PC-9 (cell line): ENCODE data around the gene ANGPTL7. TPM values are rescaled to one million over a fixed set of nuclear protein-coding genes. Genes with fewer than 3 reads are reported as not detected.

Experiments used
- BruUV-seq: library from RNA; stranded (reverse); fragments of 400-500 nt; replicated peaks from 2 replicates; lab custom pipeline; 2021; lab: Mats Ljungman, UMichigan
- CTCF ChIA-PET: fragments of 300-600 bp; sonication (Branson Sonifier 250); formaldehyde crosslinking; loops from one replicate; lab custom pipeline; 2022; ENCODE audit warnings: antibody characterized with exemption; lab: Charles Lee
- POLR2A ChIA-PET: fragments of 300-600 bp; sonication (Branson Sonifier 250); formaldehyde crosslinking; loops from one replicate; lab custom pipeline; 2022; ENCODE audit warnings: antibody characterized with exemption; ENCODE audit not compliant: unreplicated experiment; lab: Charles Lee
- DNase-seq, 2 experiments: peaks; one replicate each; pipeline versions ENCODE4 v3.0.0 to v3.0.0-alpha.2; 2015 to 2022; ENCODE audit warnings: mixed read lengths in 1 of 2
- H2AFZ ChIP-seq: fragments of 200-600 bp; sonication (generic); 2 replicates; pipeline ENCODE4 v1.8.1; 2017; ENCODE audit warnings: antibody characterized with exemption
- H3F3A ChIP-seq: fragments of 200-600 bp; sonication (generic); 2 replicates; pipeline ENCODE4 v1.8.1; 2017; ENCODE audit warnings: antibody characterized with exemption, mild to moderate bottlenecking, low read depth; ENCODE audit not compliant: insufficient read depth
- H3K27ac ChIP-seq: fragments of 200-600 bp; sonication (generic); 2 replicates; pipeline ENCODE4 v1.6.1; 2016; ENCODE audit warnings: mixed run types
- H3K27me3 ChIP-seq: fragments of 200-600 bp; sonication (generic); 2 replicates; pipeline ENCODE4 v1.6.1; 2016; ENCODE audit warnings: low read depth, mixed run types; ENCODE audit not compliant: insufficient read depth
- H3K36me3 ChIP-seq: fragments of 200-600 bp; sonication (generic); 2 replicates; pipeline ENCODE4 v1.6.1; 2016; ENCODE audit warnings: low read depth, mixed run types
- H3K4me1 ChIP-seq: fragments of 200-600 bp; sonication (generic); replicated peaks from 2 replicates; pipeline ENCODE4 v1.6.1; 2016; ENCODE audit warnings: mixed run types; ENCODE audit not compliant: insufficient read depth
- H3K4me2 ChIP-seq: fragments of 200-600 bp; sonication (generic); 2 replicates; pipeline ENCODE4 v1.6.1; 2017; ENCODE audit warnings: mixed run types
- H3K4me3 ChIP-seq: fragments of 200-600 bp; sonication (generic); 2 replicates; pipeline ENCODE4 v1.6.1; 2016; ENCODE audit warnings: mixed run types
- H3K79me2 ChIP-seq: fragments of 200-600 bp; sonication (generic); 2 replicates; pipeline ENCODE4 v1.6.1; 2017; ENCODE audit warnings: low read depth, mixed run types
- H3K9me2 ChIP-seq: fragments of 200-600 bp; sonication (generic); 2 replicates; pipeline ENCODE4 v1.8.1; 2017; ENCODE audit warnings: mild to moderate bottlenecking; ENCODE audit not compliant: insufficient read depth
- H3K9me3 ChIP-seq: fragments of 200-600 bp; sonication (generic); 2 replicates; pipeline ENCODE4 v1.8.1; 2016; ENCODE audit warnings: low read depth; ENCODE audit not compliant: insufficient read depth
- H4K20me1 ChIP-seq: fragments of 200-600 bp; sonication (generic); 2 replicates; pipeline ENCODE4 v1.8.1; 2017; ENCODE audit not compliant: insufficient read depth
- EZH2 ChIP-seq: fragments of 200-600 bp; sonication (generic); IDR thresholded peaks from 2 replicates; pipeline ENCODE4 v1.8.0; 2017; ENCODE audit warnings: antibody characterized with exemption, low read depth
- intact Hi-C: fragments of 100-400 bp; cut with micrococcal nuclease; formaldehyde crosslinking; loops from one replicate; pipeline ENCODE4 v1.10.0; 2022; ENCODE audit not compliant: unreplicated experiment
- total RNA-seq: library from RNA; stranded (reverse); gene quantifications from 2 replicates; pipeline ENCODE4 v1.2.3, GENCODE V29; 2021
- TF ChIP-seq, protein P1 (sequence below): fragments of 200-600 bp; sonication (generic); conservative IDR thresholded peaks from 2 replicates; pipeline ENCODE4 v1.6.1; 2017; ENCODE audit warnings: mixed run types, antibody characterized with exemption, mild to moderate bottlenecking, moderate library complexity

ANGPTL7 gene
- total RNA-seq, 1 experiment from 2014 or later = not detected

DNA sequence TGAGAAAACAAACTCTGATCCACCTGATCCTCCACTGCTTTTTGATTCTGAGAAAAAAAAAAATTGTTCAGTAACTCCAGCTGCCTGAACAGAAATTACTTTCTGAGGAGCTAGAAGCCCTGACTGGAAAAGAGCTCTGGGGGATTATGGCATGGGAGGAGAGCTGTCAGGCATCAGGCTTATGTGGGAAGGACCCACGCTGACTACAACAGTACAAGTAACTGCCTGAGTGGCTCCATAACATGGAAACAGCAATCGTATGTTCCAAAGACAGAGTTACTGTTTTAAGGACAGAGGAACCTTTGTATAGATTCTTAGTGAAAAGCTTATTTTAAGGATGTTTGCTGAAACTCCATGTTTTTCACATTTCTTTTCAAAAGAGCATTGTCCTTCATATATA lies 1.2 kb upstream of the ANGPTL7 start:
- H3K4me2 ChIP-seq = no peak overlapping the region
- H4K20me1 ChIP-seq = no peaks in the 10 kb centered on the region
- H3K27ac ChIP-seq = no peak overlapping the region
- H3K36me3 ChIP-seq = no peaks in the 10 kb centered on the region
- TF ChIP-seq EZH2 = no peak
- TF ChIP-seq, protein P1, sequence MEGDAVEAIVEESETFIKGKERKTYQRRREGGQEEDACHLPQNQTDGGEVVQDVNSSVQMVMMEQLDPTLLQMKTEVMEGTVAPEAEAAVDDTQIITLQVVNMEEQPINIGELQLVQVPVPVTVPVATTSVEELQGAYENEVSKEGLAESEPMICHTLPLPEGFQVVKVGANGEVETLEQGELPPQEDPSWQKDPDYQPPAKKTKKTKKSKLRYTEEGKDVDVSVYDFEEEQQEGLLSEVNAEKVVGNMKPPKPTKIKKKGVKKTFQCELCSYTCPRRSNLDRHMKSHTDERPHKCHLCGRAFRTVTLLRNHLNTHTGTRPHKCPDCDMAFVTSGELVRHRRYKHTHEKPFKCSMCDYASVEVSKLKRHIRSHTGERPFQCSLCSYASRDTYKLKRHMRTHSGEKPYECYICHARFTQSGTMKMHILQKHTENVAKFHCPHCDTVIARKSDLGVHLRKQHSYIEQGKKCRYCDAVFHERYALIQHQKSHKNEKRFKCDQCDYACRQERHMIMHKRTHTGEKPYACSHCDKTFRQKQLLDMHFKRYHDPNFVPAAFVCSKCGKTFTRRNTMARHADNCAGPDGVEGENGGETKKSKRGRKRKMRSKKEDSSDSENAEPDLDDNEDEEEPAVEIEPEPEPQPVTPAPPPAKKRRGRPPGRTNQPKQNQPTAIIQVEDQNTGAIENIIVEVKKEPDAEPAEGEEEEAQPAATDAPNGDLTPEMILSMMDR = no peak
- H3K9me2 ChIP-seq = no peaks in the 10 kb centered on the region
- H3K9me3 ChIP-seq = no peaks in the 10 kb centered on the region
- no peaks in the 10 kb centered on the region for H3K79me2 ChIP-seq
- H2AFZ ChIP-seq = no peak overlapping the region
- POLR2A ChIA-PET = interaction anchor here (0.6 kb wide), 2 partner anchors 26 to 721 kb away, joined by 5 read pairs; no protein-coding TSS in a partner anchor
- H3K27me3 ChIP-seq = no peaks in the 10 kb centered on the region
- no peaks in the 10 kb centered on the region for H3F3A ChIP-seq
- no peak overlapping the region for H3K4me3 ChIP-seq
- H3K4me1 ChIP-seq = no peaks in the 10 kb centered on the region
- intact Hi-C loops = no loop called here
- BruUV-seq = no TSS peak
- CTCF ChIA-PET = no interaction called here
- DNase-seq = no peak

DNA sequence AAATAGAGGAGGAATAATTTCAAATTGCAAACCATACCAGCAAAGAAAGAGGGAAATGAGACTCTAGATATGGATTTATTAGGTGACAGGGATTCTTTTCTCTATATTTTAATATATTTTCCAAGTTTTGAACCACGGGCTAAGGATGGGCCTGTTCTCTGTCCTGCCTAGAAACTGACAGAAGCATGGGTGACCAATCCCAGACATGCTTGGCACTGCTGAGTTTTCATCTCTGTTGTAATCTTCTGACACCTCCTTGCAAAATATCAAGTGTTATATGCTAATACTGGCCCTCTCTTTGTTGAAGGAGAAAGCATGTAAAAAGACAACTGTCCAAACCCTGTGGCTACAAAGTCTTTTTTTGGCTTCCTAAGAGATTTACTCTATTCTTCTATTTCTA lies 774 bp upstream of the ANGPTL7 start:
- Histone ChIP-seq H3K9me2 (no peaks in the 10 kb centered on the region), H4K20me1 (no peaks in the 10 kb centered on the region), H3K27me3 (no peaks in the 10 kb centered on the region), H3K4me1 (no peaks in the 10 kb centered on the region), H3K9me3 (no peaks in the 10 kb centered on the region), H3K4me3 (no peak overlapping the region), H3K4me2 (no peak overlapping the region), H3K27ac (no peak overlapping the region), H2AFZ (no peak overlapping the region), H3F3A (no peaks in the 10 kb centered on the region), H3K79me2 (no peaks in the 10 kb centered on the region), H3K36me3 (no peaks in the 10 kb centered on the region)
- intact Hi-C loops = no loop called here
- no TSS peak for BruUV-seq
- TF ChIP-seq, protein P1 = no peak
- TF ChIP-seq EZH2 = no peak
- no peak for DNase-seq
- ChIA-PET CTCF (no interaction called here), POLR2A (interaction anchor here (0.6 kb wide), 1 partner anchor 721 kb away, joined by 5 read pairs; no protein-coding TSS in a partner anchor)

DNA sequence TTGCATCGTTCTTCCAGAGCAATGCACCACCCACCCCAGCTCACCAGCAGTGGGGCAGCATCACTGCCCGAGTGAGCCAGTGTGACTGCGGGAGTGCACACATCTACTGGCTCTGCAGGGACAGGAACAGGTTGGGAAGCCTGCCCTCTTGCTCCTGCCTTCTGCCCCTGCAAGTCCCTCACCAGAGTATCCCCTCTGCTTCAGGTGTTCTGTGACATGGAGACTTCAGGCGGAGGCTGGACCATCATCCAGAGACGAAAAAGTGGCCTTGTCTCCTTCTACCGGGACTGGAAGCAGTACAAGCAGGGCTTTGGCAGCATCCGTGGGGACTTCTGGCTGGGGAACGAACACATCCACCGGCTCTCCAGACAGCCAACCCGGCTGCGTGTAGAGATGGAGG lies 4.2 kb downstream of the ANGPTL7 start:
- Histone ChIP-seq H3K36me3 (no peaks in the 10 kb centered on the region), H2AFZ (no peak overlapping the region), H3F3A (no peaks in the 10 kb centered on the region), H3K4me1 (no peaks in the 10 kb centered on the region), H3K27ac (no peak overlapping the region), H4K20me1 (no peaks in the 10 kb centered on the region), H3K9me2 (no peaks in the 10 kb centered on the region), H3K27me3 (no peaks in the 10 kb centered on the region), H3K4me2 (no peak overlapping the region), H3K4me3 (no peak overlapping the region), H3K9me3 (no peaks in the 10 kb centered on the region), H3K79me2 (no peaks in the 10 kb centered on the region)
- POLR2A ChIA-PET = no interaction called here
- BruUV-seq = no TSS peak
- intact Hi-C loops = no loop called here
- CTCF ChIA-PET = no interaction called here
- DNase-seq = no peak
- no peak for TF ChIP-seq EZH2
- TF ChIP-seq, protein P1 = no peak
